SK-N-SH (cell line): ENCODE data around the gene WDR74. TPM values are rescaled to one million over a fixed set of nuclear protein-coding genes. Genes with fewer than 3 reads are reported as not detected.

ENCODE experiments used
- EP300 ChIP-seq, 2 experiments: IDR thresholded peaks; 2 replicates each; pipeline versions ENCODE4 v1.4.0 to v1.6.1; 2012; ENCODE audit warnings: borderline replicate concordance in 1 of 2, low read depth in 1 of 2, low read length in 1 of 2
- EZH2phosphoT487 ChIP-seq: fragments of 200-600 bp; sonication (generic); IDR thresholded peaks from 2 replicates; pipeline ENCODE4 v1.6.1; 2017; ENCODE audit warnings: low read depth, mixed run types, mild to moderate bottlenecking, antibody characterized with exemption, moderate library complexity, borderline replicate concordance
- FOSL2 ChIP-seq: IDR thresholded peaks from 2 replicates; pipeline ENCODE4 v1.4.0; 2012; ENCODE audit warnings: low read depth, mild to moderate bottlenecking, moderate library complexity, borderline replicate concordance
- FOXM1 ChIP-seq: IDR thresholded peaks from 2 replicates; pipeline ENCODE4 v1.4.0; 2012; ENCODE audit warnings: low read depth, mild to moderate bottlenecking
- GABPA ChIP-seq: IDR thresholded peaks from 2 replicates; pipeline ENCODE4 v1.4.0; 2012; ENCODE audit warnings: low read depth, mild to moderate bottlenecking
- GATA2 ChIP-seq: sonication (generic); formaldehyde crosslinking; IDR thresholded peaks from 2 replicates; pipeline ENCODE4 v1.5.0; 2020; ENCODE audit warnings: mild to moderate bottlenecking, missing genetic modification reagents
- JUND ChIP-seq: IDR thresholded peaks from 2 replicates; pipeline ENCODE4 v1.4.0; 2012
- NRF1 ChIP-seq: IDR thresholded peaks from 2 replicates; pipeline ENCODE4 v1.6.1; 2012; ENCODE audit warnings: low read depth, mild to moderate bottlenecking, low read length
- RCOR1 ChIP-seq: fragments of 150-350 bp; IDR thresholded peaks from 2 replicates; pipeline ENCODE4 v1.6.1; 2017; ENCODE audit warnings: antibody characterized with exemption, low read length
- RXRA ChIP-seq: IDR thresholded peaks from 2 replicates; pipeline ENCODE4 v1.4.0; 2012; ENCODE audit warnings: low read depth, mild to moderate bottlenecking, borderline replicate concordance
- SIN3A ChIP-seq: IDR thresholded peaks from 2 replicates; pipeline ENCODE4 v1.6.1; 2012; ENCODE audit warnings: low read depth, mild to moderate bottlenecking, low read length, moderate library complexity, borderline replicate concordance
- SMC3 ChIP-seq: IDR thresholded peaks from 2 replicates; pipeline ENCODE4 v1.6.1; 2012; ENCODE audit warnings: low read depth, low read length, improper control_type of control experiment
- TCF12 ChIP-seq: IDR thresholded peaks from 2 replicates; pipeline ENCODE4 v1.4.0; 2012
- polyA plus RNA-seq, 3 experiments: library from polyadenylated mRNA; depleted of rRNA; stranded (reverse); fragments of >200 nt; gene quantifications; 2 replicates each; pipeline ENCODE4 v1.2.3, GENCODE V29; 2012
- TF ChIP-seq, protein P1 (sequence below): IDR thresholded peaks from 2 replicates; pipeline ENCODE4 v1.6.1; 2012; ENCODE audit warnings: mild to moderate bottlenecking, low read depth, low read length, moderate library complexity
- TF ChIP-seq, protein P2 (sequence below): fragments of 200-600 bp; sonication (generic); IDR thresholded peaks from 2 replicates; pipeline ENCODE4 v1.6.1; 2017; ENCODE audit warnings: antibody characterized with exemption, mild to moderate bottlenecking, moderate library complexity
- TF ChIP-seq, protein P3 (sequence below): IDR thresholded peaks from 2 replicates; pipeline ENCODE4 v1.4.0; 2012; ENCODE audit warnings: low read depth, borderline replicate concordance

The WDR74 gene
- polyA plus RNA-seq, 1 of the 3 experiments (the other 2 are of a cell fraction), result 132 TPM

DNA sequence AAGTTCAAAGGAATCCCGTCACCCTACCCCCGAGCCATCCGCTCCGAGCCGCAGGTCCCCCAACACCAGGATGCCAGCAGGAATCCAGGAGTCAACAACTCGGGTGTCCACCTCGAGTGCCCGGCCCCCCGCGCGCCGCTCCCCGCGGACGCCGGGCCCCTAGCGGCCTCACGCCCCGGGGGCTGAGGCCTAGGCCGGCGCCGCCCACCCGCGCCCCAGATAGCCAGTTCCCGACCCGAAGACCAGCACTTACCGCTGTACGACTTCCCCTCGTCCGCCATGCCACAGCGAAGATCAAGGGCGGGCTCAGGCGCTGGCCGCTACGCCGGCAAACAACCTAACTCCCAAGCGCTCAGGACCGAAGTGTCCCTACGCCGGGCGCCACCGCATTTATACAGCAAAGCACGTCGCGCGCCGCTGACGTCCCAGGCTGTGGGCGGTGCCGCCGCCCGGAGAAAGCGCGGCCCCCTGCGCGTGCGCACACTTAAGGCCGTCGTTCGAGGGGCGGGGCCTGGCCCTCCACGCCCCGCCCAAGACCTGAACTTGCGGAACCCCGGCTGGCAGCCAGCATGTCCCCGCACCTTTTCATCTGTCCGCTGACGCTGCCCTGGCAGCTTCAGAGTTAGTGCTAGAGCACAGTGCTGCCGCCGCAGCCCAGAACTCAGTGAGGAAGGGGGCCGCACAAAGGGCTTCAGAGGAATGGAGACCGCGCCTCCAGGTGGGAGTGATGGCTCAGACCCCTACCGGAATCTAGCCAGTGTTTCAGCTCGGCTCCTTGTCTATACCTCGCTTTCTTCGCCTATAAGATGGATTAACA lies 34.1 kb downstream of the WDR74 start, which contains the start of gene NXF1 (continued):
- TF ChIP-seq, protein P1, sequence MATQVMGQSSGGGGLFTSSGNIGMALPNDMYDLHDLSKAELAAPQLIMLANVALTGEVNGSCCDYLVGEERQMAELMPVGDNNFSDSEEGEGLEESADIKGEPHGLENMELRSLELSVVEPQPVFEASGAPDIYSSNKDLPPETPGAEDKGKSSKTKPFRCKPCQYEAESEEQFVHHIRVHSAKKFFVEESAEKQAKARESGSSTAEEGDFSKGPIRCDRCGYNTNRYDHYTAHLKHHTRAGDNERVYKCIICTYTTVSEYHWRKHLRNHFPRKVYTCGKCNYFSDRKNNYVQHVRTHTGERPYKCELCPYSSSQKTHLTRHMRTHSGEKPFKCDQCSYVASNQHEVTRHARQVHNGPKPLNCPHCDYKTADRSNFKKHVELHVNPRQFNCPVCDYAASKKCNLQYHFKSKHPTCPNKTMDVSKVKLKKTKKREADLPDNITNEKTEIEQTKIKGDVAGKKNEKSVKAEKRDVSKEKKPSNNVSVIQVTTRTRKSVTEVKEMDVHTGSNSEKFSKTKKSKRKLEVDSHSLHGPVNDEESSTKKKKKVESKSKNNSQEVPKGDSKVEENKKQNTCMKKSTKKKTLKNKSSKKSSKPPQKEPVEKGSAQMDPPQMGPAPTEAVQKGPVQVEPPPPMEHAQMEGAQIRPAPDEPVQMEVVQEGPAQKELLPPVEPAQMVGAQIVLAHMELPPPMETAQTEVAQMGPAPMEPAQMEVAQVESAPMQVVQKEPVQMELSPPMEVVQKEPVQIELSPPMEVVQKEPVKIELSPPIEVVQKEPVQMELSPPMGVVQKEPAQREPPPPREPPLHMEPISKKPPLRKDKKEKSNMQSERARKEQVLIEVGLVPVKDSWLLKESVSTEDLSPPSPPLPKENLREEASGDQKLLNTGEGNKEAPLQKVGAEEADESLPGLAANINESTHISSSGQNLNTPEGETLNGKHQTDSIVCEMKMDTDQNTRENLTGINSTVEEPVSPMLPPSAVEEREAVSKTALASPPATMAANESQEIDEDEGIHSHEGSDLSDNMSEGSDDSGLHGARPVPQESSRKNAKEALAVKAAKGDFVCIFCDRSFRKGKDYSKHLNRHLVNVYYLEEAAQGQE, result peak; percentile 50; the same call in 1 of the 2 replicates
- TF ChIP-seq SMC3, result no peak
- TF ChIP-seq RXRA, result no peak
- no peak for TF ChIP-seq GATA2 (CRISPR knock-in tag)
- no peak for TF ChIP-seq GABPA
- TF ChIP-seq JUND, result no peak
- no peak for TF ChIP-seq EZH2phosphoT487
- TF ChIP-seq TCF12, result no peak
- no peak for TF ChIP-seq EP300 (IDR thresholded peaks at IDR 0.05; ENCODE audit: borderline replicate concordance in 1 of 2, low read depth in 1 of 2, low read length in 1 of 2)
- no peak for TF ChIP-seq FOSL2
- TF ChIP-seq, protein P2, sequence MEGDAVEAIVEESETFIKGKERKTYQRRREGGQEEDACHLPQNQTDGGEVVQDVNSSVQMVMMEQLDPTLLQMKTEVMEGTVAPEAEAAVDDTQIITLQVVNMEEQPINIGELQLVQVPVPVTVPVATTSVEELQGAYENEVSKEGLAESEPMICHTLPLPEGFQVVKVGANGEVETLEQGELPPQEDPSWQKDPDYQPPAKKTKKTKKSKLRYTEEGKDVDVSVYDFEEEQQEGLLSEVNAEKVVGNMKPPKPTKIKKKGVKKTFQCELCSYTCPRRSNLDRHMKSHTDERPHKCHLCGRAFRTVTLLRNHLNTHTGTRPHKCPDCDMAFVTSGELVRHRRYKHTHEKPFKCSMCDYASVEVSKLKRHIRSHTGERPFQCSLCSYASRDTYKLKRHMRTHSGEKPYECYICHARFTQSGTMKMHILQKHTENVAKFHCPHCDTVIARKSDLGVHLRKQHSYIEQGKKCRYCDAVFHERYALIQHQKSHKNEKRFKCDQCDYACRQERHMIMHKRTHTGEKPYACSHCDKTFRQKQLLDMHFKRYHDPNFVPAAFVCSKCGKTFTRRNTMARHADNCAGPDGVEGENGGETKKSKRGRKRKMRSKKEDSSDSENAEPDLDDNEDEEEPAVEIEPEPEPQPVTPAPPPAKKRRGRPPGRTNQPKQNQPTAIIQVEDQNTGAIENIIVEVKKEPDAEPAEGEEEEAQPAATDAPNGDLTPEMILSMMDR, result 0 out of 2 replicates have a peak, but pooled peaks have one; percentile 14
- peak; percentile 85 for TF ChIP-seq NRF1
- TF ChIP-seq FOXM1, result no peak
- peak; percentile 96 for TF ChIP-seq SIN3A
- TF ChIP-seq RCOR1, result no peak; the same call in 1 of the 2 replicates
- TF ChIP-seq, protein P3, sequence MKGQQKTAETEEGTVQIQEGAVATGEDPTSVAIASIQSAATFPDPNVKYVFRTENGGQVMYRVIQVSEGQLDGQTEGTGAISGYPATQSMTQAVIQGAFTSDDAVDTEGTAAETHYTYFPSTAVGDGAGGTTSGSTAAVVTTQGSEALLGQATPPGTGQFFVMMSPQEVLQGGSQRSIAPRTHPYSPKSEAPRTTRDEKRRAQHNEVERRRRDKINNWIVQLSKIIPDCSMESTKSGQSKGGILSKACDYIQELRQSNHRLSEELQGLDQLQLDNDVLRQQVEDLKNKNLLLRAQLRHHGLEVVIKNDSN, result no peak
- TF ChIP-seq, all 33 proteins: peak for 13
